Measurements from ENCODE around the gene FANCM.
"Not testable (repeated sequence)": the region's sequence is repeated elsewhere in the genome, so short reads cannot be mapped to it uniquely, and the experiment has no call there.

FANCM gene

DNA sequence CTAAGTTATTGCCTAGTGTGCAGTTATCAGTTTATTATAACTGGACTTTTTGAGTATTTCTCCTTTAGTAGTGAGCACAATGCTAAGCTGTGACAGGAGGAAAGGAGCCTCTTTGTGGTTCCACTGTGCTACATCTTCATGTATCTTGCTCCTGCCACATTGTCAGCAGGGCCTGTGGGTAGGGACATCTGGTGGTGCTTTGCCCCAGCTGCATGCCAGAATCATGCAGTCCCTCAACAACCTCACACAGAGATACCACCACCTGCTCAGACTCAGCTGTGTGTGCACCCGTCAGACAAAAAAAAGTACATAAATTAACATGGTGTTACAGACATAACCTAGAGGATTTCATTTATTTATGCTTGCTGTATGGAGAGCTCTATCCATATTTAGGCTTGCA, 66.2 kb downstream of the FANCM start:
- Histone ChIP-seq H3K4me1 (ENCODE audit: control insufficient read depth, insufficient read depth, low read length) (no peaks in the 10 kb centered on the region), H3K9me3 (ENCODE audit: control insufficient read depth, insufficient read depth, low read length) (no peaks in the 10 kb centered on the region), H3K4me3 (ENCODE audit: low read depth, low read length) (no peak overlapping the region), H3K9ac (ENCODE audit: low read depth, low read length) (no peak overlapping the region), H3K27me3 (ENCODE audit: control insufficient read depth, insufficient read depth, low read length) (no peaks in the 10 kb centered on the region), H3K36me3 (ENCODE audit: control insufficient read depth, insufficient read depth, low read length) (no peaks in the 10 kb centered on the region)

DNA sequence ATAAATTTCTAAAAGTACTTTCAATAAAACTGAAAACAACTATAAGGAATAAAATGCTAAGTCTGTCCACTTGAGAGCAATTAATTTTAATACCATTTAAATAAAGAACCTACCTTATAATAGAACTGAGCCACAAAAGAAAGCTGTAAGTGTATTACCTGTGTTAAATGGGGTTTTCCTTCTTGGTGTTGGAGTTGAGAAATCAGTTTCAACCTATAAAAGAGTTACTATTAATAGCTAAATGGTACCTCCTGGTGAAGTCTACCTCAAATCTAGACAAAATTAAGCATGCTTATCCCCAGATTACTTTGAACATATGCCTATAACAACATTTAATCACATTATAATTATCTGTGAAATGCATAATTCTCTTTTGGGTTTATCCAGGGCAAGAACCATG, 68.5 kb downstream of the FANCM start:
- Histone ChIP-seq H3K27me3 (ENCODE audit: control insufficient read depth, insufficient read depth, low read length) (no peaks in the 10 kb centered on the region), H3K36me3 (ENCODE audit: control insufficient read depth, insufficient read depth, low read length) (no peaks in the 10 kb centered on the region), H3K4me1 (ENCODE audit: control insufficient read depth, insufficient read depth, low read length) (no peaks in the 10 kb centered on the region), H3K4me3 (ENCODE audit: low read depth, low read length) (no peak overlapping the region), H3K9ac (ENCODE audit: low read depth, low read length) (no peak overlapping the region), H3K9me3 (ENCODE audit: control insufficient read depth, insufficient read depth, low read length) (no peaks in the 10 kb centered on the region)

DNA sequence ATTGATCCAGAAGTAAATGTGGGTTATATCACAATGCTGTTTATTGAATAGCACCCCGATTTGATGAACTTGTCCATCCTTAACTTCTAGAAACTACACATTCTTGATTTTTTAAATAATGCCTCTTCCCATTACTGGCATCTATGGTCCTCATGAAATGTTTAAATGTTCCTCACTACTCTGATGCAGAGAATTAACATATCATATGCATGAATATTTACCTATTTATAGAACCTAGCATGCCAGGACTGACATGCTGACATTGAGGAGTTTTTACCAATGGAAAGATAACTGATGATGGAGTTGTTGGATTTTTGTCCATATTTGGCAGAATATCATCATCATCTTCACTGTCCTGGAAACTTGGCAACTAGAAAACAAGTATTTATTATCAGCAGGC, 74.4 kb downstream of the FANCM start:
- H3K4me1 ChIP-seq (ENCODE audit: control insufficient read depth, insufficient read depth, low read length) = no peaks in the 10 kb centered on the region
- no peak overlapping the region for H3K9ac ChIP-seq (ENCODE audit: low read depth, low read length)
- H3K36me3 ChIP-seq (ENCODE audit: control insufficient read depth, insufficient read depth, low read length) = peaks cover 6% of the 10 kb centered on the region
- H3K9me3 ChIP-seq (ENCODE audit: control insufficient read depth, insufficient read depth, low read length) = no peaks in the 10 kb centered on the region
- H3K4me3 ChIP-seq (ENCODE audit: low read depth, low read length) = no peak overlapping the region
- H3K27me3 ChIP-seq (ENCODE audit: control insufficient read depth, insufficient read depth, low read length) = no peaks in the 10 kb centered on the region

DNA sequence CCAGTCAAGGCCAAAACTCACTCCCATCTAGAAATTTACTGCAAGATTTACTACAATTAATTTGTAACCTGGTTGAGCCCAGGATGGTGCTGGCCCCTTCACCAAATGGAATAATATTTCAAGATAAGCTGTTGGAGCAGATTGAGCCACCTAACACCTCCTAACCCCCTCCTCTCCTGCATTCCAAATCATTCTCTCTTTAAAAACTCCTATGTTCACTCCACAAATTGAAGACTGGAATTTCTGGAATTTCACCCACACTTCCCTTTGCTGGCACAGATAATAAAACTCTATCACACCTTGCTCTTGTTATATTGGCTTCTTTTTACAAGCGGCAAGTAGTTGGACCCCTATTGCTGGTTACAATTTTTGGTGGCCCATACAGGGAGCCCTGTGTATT, 75.6 kb downstream of the FANCM start:
- Histone ChIP-seq H3K9me3 (ENCODE audit: control insufficient read depth, insufficient read depth, low read length) (no peaks in the 10 kb centered on the region), H3K4me1 (ENCODE audit: control insufficient read depth, insufficient read depth, low read length) (no peaks in the 10 kb centered on the region), H3K4me3 (ENCODE audit: low read depth, low read length) (no peak overlapping the region), H3K9ac (ENCODE audit: low read depth, low read length) (no peak overlapping the region), H3K36me3 (ENCODE audit: control insufficient read depth, insufficient read depth, low read length) (peaks cover 6% of the 10 kb centered on the region), H3K27me3 (ENCODE audit: control insufficient read depth, insufficient read depth, low read length) (no peaks in the 10 kb centered on the region)

DNA sequence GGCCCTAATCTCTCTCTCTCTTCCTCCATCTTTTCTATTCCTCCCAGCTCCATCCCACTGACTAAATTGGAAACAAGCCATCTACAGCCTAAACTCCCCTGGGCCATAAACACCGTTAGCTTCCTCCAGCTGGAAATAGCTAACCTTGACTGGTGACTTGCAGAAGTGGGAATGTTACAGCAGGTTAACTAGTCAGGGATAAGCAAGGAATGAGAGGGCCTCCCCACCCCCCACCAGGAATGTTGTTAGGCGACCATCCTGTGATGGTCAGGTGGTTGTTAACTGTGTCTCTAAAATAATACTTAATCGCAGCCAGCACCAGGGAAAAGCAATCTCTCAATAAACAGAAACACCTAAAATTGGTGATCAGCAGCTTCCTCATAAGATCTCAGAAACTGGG, 76.5 kb downstream of the FANCM start:
- Histone ChIP-seq H3K9ac (ENCODE audit: low read depth, low read length) (no peak overlapping the region), H3K36me3 (ENCODE audit: control insufficient read depth, insufficient read depth, low read length) (peaks cover 6% of the 10 kb centered on the region), H3K9me3 (ENCODE audit: control insufficient read depth, insufficient read depth, low read length) (no peaks in the 10 kb centered on the region), H3K27me3 (ENCODE audit: control insufficient read depth, insufficient read depth, low read length) (no peaks in the 10 kb centered on the region), H3K4me3 (ENCODE audit: low read depth, low read length) (no peak overlapping the region), H3K4me1 (ENCODE audit: control insufficient read depth, insufficient read depth, low read length) (no peaks in the 10 kb centered on the region)

DNA sequence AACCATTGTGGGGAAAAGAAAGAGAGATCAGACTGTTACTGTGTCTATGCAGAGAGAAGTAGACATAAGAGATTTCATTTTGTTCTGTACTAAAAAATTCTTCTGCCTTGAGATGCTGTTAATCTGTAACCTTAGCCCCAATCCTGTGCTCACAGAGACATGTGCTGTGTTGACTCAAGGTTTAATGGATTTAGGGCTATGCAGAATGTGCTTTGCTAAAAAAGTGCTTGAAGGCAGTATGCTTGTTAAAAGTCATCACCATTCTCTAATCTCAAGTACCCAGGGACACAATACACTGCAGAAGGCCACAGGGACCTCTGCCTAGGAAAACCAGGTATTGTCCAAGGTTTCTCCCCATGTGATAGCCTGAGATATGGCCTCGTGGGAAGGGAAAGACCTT, 78.0 kb downstream of the FANCM start:
- H3K36me3 ChIP-seq (ENCODE audit: control insufficient read depth, insufficient read depth, low read length); H3K9me3 ChIP-seq (ENCODE audit: control insufficient read depth, insufficient read depth, low read length); H3K4me1 ChIP-seq (ENCODE audit: control insufficient read depth, insufficient read depth, low read length); H3K27me3 ChIP-seq (ENCODE audit: control insufficient read depth, insufficient read depth, low read length); H3K4me3 ChIP-seq (ENCODE audit: low read depth, low read length); H3K9ac ChIP-seq (ENCODE audit: low read depth, low read length): not testable (repeated sequence)

DNA sequence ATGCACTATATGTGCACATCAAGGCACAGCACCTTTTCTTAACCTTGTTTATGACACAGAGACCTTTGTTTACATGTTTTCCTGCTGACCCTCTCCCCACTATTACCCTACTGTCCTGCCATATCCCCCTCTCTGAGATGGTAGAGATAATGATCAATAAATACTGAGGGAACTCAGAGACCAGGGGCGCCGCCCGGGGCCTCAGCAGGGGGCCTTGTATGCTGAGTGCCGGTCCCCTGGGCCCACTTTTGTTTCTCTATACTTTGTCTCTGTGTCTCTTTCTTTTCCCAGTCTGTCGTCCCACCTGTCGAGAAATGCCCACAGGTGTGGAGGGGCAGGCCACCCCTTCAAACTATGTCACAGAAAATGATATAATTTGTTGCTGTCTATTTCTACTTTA, 78.6 kb downstream of the FANCM start:
- not testable (repeated sequence) for H3K9me3 ChIP-seq (ENCODE audit: control insufficient read depth, insufficient read depth, low read length); H3K4me3 ChIP-seq (ENCODE audit: low read depth, low read length); H3K9ac ChIP-seq (ENCODE audit: low read depth, low read length); H3K27me3 ChIP-seq (ENCODE audit: control insufficient read depth, insufficient read depth, low read length); H3K36me3 ChIP-seq (ENCODE audit: control insufficient read depth, insufficient read depth, low read length); H3K4me1 ChIP-seq (ENCODE audit: control insufficient read depth, insufficient read depth, low read length)

DNA sequence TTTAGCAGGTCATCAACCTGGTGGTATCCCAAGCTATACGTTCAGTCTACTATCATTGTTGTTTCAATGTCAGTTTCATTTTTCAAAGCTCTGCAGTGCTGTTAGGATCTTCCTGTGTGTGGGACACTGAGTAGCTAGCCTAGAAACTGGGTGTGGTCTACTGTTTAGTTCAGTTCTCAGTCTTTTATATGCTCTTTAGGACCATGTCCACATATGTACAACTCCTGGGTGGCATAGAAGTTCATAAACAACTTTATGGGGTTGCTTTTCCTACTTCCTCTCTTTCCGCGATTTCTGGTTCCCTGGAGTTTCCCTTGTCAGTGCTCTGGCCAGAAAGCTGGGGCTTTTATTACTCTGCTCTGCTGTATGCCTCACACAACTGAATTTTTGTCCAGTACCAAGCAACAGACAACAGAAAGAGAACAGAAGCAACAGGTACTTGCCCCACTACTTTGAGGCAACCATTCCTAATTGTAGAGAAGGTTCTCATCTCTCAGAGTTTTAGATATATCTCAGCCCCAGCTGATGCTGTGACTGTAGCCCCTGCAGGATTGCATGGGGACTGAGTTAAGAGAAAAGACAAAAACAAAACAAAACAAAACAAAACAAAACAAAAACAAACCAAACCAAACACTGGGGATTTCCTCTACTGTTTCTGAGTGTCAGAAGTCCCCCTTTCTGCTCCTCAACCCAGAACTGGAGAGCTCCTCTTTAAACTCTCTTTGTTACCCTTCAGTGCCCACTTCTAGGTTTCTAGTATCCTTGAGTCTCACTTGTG, 86.9 kb downstream of the FANCM start:
- Histone ChIP-seq H3K4me1 (ENCODE audit: control insufficient read depth, insufficient read depth, low read length) (no peaks in the 10 kb centered on the region), H3K27me3 (ENCODE audit: control insufficient read depth, insufficient read depth, low read length) (no peaks in the 10 kb centered on the region), H3K9me3 (ENCODE audit: control insufficient read depth, insufficient read depth, low read length) (no peaks in the 10 kb centered on the region), H3K36me3 (ENCODE audit: control insufficient read depth, insufficient read depth, low read length) (peaks cover 6% of the 10 kb centered on the region), H3K9ac (ENCODE audit: low read depth, low read length) (no peak overlapping the region), H3K4me3 (ENCODE audit: low read depth, low read length) (no peak overlapping the region)

DNA sequence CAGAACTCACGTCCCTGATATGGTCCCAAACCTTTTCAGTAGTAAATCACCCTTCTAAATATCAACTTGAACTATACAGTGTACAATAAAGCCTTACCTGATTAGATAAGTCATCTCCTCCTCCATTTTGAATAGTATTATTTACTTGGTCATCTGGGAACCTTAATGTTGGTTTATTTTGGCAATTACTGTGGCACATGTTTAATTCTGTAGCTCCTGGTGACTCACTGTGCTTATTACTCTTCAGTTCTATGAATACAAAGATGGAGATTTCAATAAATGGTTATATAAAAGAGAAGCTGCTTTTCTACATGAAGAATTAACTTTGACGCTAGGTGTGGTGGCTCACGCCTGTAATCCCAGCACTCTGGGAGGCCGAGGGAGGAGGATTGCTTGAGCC, 91.8 kb downstream of the FANCM start:
- peaks cover 2% of the 10 kb centered on the region for H3K4me1 ChIP-seq (ENCODE audit: control insufficient read depth, insufficient read depth, low read length)
- H3K9me3 ChIP-seq (ENCODE audit: control insufficient read depth, insufficient read depth, low read length) = no peaks in the 10 kb centered on the region
- no peak overlapping the region for H3K4me3 ChIP-seq (ENCODE audit: low read depth, low read length)
- H3K27me3 ChIP-seq (ENCODE audit: control insufficient read depth, insufficient read depth, low read length) = no peaks in the 10 kb centered on the region
- H3K9ac ChIP-seq (ENCODE audit: low read depth, low read length) = no peak overlapping the region
- peaks cover 6% of the 10 kb centered on the region for H3K36me3 ChIP-seq (ENCODE audit: control insufficient read depth, insufficient read depth, low read length)

DNA sequence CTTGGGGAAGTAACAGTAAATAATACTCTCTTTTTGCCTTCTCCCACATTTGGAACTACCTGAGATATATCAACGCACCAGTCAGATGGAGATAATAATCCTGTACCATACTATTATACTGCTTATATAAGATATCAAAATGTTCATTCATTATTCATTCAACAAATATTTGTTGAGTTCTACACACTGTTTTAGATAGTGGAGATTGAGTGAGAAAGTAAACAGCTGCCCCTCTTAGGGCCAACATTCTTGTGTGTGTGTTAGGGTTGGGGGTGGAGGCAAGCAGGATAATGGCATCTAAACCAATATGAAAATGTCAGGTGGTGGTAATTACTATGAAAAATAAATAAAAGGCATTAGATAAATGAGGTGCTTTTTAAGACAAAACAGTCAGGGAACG, 103.3 kb downstream of the FANCM start:
- H3K4me1 ChIP-seq (ENCODE audit: control insufficient read depth, insufficient read depth, low read length) = no peaks in the 10 kb centered on the region

DNA sequence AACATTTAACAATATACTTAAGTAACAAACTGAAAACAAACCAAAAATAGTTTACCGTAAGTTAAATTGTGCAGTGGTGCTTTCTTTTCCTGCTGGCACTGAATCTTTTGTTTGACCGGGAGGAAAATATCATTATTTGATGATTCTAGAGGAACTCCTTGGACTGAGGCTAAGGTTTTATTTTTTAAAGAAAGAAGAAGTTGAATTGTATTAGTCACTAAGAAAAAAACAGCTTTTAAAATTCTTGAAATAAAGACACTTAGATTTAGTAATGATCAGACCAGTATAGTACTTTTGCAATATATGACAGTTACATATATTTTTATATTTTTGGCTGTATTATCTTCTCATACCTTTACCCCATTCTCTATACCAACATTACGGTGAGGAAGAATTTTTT, 107.0 kb downstream of the FANCM start:
- Histone ChIP-seq H3K4me1 (ENCODE audit: control insufficient read depth, insufficient read depth, low read length) (peaks cover 7% of the 10 kb centered on the region), H3K4me3 (ENCODE audit: low read depth, low read length) (no peak overlapping the region), H3K9ac (ENCODE audit: low read depth, low read length) (no peak overlapping the region), H3K27me3 (ENCODE audit: control insufficient read depth, insufficient read depth, low read length) (no peaks in the 10 kb centered on the region), H3K36me3 (ENCODE audit: control insufficient read depth, insufficient read depth, low read length) (peaks cover 6% of the 10 kb centered on the region), H3K9me3 (ENCODE audit: control insufficient read depth, insufficient read depth, low read length) (no peaks in the 10 kb centered on the region)

More for the DNA sequence above, 103.3 kb downstream of the FANCM start:
- H3K4me3 ChIP-seq (ENCODE audit: low read depth, low read length) = no peak overlapping the region
- peaks cover 9% of the 10 kb centered on the region for H3K36me3 ChIP-seq (ENCODE audit: control insufficient read depth, insufficient read depth, low read length)
- no peaks in the 10 kb centered on the region for H3K27me3 ChIP-seq (ENCODE audit: control insufficient read depth, insufficient read depth, low read length)
- no peaks in the 10 kb centered on the region for H3K9me3 ChIP-seq (ENCODE audit: control insufficient read depth, insufficient read depth, low read length)
- no peak overlapping the region for H3K9ac ChIP-seq (ENCODE audit: low read depth, low read length)

DNA sequence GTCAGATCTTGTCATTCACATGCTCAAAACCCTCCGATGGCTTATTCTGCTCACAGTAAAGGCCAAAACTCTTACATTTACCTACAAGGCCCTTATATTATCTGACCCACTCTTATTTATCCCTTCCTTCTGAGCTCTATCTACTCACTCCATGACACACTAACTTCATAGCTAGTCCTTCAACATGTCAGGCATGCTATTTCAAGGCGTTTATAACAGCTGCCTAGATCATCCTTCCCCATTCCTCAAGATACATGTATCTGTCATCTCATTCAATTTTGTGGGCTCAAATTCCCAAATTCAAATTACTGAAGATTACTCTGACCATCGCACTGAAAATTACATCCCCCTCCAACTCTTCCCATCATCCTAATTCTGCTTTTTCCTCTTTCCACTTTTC, 110.4 kb downstream of the FANCM start:
- Histone ChIP-seq H3K4me1 (ENCODE audit: control insufficient read depth, insufficient read depth, low read length) (peaks cover 9% of the 10 kb centered on the region), H3K9me3 (ENCODE audit: control insufficient read depth, insufficient read depth, low read length) (no peaks in the 10 kb centered on the region), H3K9ac (ENCODE audit: low read depth, low read length) (no peak overlapping the region), H3K36me3 (ENCODE audit: control insufficient read depth, insufficient read depth, low read length) (peaks cover 2% of the 10 kb centered on the region), H3K27me3 (ENCODE audit: control insufficient read depth, insufficient read depth, low read length) (no peaks in the 10 kb centered on the region), H3K4me3 (ENCODE audit: low read depth, low read length) (no peak overlapping the region)

Data from iPS-15b (cell line).